PC-3 (cell line): ENCODE results near the gene ERBB4.

Source experiments
- EZH2 ChIP-seq: fragments of 300-600 bp; sonication (generic); IDR thresholded peaks from one replicate; pipeline ENCODE4 v1.6.1; 2017; ENCODE audit warnings: antibody characterized with exemption, mild to moderate bottlenecking, low read length; ENCODE audit not compliant: unreplicated experiment
- TF ChIP-seq, protein P1 (sequence below): fragments of 300-600 bp; sonication (generic); conservative IDR thresholded peaks from 2 replicates; pipeline ENCODE4 v1.5.1; 2017; ENCODE audit warnings: antibody characterized with exemption, low read depth, mild to moderate bottlenecking, low read length

DNA sequence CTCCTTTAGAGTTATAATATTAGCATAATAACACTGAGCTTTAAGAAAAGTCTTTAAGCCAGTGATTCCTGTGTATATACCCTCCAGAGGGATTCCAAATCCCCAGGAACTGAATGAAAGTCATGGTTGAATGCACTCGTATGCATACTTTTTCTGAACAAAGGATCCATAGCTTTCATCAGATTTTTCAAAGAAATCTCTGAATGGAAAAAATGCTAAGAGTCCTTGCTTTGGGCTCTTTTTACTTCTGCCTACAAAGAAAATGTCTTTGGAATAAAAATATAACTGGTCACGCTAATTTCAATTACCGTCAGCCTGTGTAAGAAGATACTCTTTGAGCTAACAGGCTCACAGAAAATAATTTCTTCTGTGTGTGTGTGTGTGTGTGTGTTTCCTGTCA is 939.5 kb downstream of the ERBB4 start:
- TF ChIP-seq EZH2 = no peak
- TF ChIP-seq, protein P1, sequence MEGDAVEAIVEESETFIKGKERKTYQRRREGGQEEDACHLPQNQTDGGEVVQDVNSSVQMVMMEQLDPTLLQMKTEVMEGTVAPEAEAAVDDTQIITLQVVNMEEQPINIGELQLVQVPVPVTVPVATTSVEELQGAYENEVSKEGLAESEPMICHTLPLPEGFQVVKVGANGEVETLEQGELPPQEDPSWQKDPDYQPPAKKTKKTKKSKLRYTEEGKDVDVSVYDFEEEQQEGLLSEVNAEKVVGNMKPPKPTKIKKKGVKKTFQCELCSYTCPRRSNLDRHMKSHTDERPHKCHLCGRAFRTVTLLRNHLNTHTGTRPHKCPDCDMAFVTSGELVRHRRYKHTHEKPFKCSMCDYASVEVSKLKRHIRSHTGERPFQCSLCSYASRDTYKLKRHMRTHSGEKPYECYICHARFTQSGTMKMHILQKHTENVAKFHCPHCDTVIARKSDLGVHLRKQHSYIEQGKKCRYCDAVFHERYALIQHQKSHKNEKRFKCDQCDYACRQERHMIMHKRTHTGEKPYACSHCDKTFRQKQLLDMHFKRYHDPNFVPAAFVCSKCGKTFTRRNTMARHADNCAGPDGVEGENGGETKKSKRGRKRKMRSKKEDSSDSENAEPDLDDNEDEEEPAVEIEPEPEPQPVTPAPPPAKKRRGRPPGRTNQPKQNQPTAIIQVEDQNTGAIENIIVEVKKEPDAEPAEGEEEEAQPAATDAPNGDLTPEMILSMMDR = no peak
